ENCODE data around the gene MPL.

DNA sequence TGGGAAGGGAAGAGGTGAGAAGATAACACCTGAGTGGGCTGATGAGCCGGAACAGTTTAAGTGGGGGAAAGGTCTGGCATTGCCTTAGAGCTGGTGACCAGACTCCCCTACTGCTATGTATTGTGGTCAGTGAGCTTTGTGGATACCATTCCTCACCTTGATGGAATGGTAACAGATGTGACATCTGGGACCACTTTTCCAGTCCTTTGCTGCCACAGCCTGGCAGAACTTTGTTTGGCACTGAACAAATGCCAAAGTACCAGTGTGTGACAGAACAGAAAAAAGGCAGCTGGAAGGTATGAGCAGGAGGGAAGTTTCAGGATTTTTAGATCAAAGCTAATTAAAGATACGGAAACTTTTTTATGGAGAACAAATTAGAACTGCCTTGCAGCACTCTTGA, 45.8 kb downstream of the MPL start:
- TF ChIP-seq, protein P1, sequence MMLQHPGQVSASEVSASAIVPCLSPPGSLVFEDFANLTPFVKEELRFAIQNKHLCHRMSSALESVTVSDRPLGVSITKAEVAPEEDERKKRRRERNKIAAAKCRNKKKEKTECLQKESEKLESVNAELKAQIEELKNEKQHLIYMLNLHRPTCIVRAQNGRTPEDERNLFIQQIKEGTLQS (CRISPR knock-in tag; conservative IDR thresholded peaks at IDR 0.05), result no peak
- TF ChIP-seq, protein P2, sequence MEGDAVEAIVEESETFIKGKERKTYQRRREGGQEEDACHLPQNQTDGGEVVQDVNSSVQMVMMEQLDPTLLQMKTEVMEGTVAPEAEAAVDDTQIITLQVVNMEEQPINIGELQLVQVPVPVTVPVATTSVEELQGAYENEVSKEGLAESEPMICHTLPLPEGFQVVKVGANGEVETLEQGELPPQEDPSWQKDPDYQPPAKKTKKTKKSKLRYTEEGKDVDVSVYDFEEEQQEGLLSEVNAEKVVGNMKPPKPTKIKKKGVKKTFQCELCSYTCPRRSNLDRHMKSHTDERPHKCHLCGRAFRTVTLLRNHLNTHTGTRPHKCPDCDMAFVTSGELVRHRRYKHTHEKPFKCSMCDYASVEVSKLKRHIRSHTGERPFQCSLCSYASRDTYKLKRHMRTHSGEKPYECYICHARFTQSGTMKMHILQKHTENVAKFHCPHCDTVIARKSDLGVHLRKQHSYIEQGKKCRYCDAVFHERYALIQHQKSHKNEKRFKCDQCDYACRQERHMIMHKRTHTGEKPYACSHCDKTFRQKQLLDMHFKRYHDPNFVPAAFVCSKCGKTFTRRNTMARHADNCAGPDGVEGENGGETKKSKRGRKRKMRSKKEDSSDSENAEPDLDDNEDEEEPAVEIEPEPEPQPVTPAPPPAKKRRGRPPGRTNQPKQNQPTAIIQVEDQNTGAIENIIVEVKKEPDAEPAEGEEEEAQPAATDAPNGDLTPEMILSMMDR (IDR thresholded peaks at IDR 0.05), result no peak
- TF ChIP-seq, protein P3, sequence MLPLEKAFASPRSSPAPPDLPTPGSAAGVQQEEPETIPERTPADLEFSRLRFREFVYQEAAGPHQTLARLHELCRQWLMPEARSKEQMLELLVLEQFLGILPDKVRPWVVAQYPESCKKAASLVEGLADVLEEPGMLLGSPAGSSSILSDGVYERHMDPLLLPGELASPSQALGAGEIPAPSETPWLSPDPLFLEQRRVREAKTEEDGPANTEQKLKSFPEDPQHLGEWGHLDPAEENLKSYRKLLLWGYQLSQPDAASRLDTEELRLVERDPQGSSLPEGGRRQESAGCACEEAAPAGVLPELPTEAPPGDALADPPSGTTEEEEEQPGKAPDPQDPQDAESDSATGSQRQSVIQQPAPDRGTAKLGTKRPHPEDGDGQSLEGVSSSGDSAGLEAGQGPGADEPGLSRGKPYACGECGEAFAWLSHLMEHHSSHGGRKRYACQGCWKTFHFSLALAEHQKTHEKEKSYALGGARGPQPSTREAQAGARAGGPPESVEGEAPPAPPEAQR (CRISPR knock-in tag; IDR thresholded peaks at IDR 0.05), result no peak
